GM10266 (cell line): ENCODE measurements around the gene GRAMD4.

ENCODE experiments used
- DNase-seq: peaks from one replicate; pipeline ENCODE4 v3.0.0; 2012; ENCODE audit errors: extremely low spot score
- CTCF ChIP-seq: IDR thresholded peaks from 2 replicates; pipeline ENCODE4 v1.5.1; 2012; ENCODE audit warnings: mild to moderate bottlenecking, low read depth; ENCODE audit not compliant: control insufficient read depth, insufficient read depth; ENCODE audit errors: missing control alignments

The GRAMD4 gene

GRCh38 chr22:46580940-46581537, 39.1 kb upstream of the GRAMD4 start:
- no peak for DNase-seq
- TF ChIP-seq CTCF, result no peak

GRCh38 chr22:46581538-46582244, 38.5 kb upstream of the GRAMD4 start:
- no peak for DNase-seq
- no peak for TF ChIP-seq CTCF

DNA sequence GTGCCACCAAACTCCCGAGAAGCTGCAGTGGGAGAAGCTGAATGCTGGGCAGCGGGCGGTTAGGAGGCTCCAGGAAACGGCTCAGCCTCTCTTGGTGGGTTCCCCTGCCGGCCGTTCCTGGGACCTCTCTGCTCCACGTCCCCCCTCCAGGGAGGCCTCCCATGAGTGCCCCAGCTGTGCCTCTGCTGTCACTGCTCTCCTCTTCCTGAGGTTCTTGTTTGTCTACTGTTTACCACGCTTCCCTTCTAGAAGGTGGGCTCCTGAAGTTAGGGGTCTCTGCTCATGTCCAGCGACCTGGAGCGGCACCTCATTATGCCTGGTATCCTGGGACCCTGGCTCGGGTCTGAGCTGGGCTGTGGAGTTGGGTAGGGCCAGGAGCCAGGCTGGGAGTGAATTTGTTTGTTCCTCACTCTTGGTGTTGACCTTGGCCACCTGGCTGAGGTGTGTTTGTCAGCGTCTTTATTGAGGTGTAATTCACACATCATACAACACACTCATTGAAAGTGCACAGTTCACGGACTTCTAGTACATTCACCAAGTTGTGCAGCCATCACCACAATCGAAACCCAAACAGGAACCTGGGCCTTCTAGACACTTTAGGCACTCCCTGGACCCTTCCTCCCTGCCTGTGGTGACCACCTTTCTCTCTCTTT, 37.8 kb upstream of the GRAMD4 start:
- TF ChIP-seq CTCF, result no peak
- no peak for DNase-seq

DNA sequence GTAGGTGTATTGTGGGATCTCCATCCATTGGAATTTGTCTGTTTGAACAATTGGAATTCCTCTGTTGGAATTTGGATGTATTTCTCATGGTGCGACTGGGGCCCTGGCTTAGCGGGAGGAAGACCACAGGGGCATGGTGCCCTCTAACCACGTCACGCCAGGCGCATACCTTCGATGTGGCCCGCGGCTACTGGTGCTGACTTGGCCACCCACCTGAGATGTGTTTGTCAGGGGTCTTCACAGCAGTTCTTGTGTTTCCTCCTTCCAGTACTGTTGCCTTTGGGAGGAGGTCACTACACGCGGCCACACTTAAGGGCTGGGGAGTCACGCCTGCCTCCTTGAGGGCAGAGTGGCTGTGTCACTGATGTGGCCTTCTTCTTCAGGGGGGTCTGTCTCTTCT, 36.6 kb upstream of the GRAMD4 start:
- no peak for TF ChIP-seq CTCF
- DNase-seq, result no peak

GRCh38 chr22:46584081-46584921, 35.9 kb upstream of the GRAMD4 start:
- TF ChIP-seq CTCF, result no peak
- no peak for DNase-seq

GRCh38 chr22:46585340-46586122, 34.7 kb upstream of the GRAMD4 start:
- no peak for TF ChIP-seq CTCF
- DNase-seq, result no peak
